ENCODE measurements around the gene MAPKAP1.

GRCh38 chr9:125694478-125694877, 12.5 kb downstream of the MAPKAP1 start:
- TF ChIP-seq, protein P1, sequence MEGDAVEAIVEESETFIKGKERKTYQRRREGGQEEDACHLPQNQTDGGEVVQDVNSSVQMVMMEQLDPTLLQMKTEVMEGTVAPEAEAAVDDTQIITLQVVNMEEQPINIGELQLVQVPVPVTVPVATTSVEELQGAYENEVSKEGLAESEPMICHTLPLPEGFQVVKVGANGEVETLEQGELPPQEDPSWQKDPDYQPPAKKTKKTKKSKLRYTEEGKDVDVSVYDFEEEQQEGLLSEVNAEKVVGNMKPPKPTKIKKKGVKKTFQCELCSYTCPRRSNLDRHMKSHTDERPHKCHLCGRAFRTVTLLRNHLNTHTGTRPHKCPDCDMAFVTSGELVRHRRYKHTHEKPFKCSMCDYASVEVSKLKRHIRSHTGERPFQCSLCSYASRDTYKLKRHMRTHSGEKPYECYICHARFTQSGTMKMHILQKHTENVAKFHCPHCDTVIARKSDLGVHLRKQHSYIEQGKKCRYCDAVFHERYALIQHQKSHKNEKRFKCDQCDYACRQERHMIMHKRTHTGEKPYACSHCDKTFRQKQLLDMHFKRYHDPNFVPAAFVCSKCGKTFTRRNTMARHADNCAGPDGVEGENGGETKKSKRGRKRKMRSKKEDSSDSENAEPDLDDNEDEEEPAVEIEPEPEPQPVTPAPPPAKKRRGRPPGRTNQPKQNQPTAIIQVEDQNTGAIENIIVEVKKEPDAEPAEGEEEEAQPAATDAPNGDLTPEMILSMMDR (IDR thresholded peaks at IDR 0.05) = no peak
- TF ChIP-seq POLR2A (IDR thresholded peaks at IDR 0.05) (no peak), POLR2AphosphoS5 (IDR thresholded peaks at IDR 0.05; ENCODE audit: insufficient read depth in 1 of 2, low read depth in 1 of 2) (no peak)

Data from vagina (tissue), 2 donors.